ENCODE results near the gene LRRC57.

LRRC57 gene

DNA sequence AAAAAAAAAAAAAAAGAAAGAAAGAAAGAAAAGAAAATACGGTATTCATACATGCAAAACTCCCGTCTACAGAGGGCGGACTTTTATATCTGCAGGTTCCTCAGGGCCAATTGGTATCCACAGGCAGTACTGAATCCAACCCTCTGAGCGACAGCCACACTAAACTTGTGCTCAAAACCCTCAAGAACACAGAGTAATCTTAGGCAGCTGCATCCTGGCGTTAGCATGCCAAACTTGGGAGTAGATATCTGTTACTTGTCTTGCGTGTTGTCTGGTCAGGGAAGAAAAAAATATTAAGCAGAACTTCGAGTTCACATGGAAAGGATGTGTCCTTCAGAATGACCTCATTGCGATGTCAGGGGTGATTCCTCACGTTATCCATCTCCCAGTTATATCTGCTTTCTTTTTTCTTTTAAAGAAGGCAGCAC is 40.3 kb downstream of the LRRC57 start:
- no peak for TF ChIP-seq CTCF (IDR thresholded peaks at IDR 0.05; ENCODE audit: control extremely low read depth, extremely low read depth, low read depth, missing control alignments)
- ChIA-PET POLR2A (no interaction called here), CTCF (interaction anchor here (2.3 kb wide), 1 partner anchor 13 kb away, joined by 6 read pairs; the partner anchor contains the start of gene SNAP23)
- no peak for DNase-seq (ENCODE audit: extremely low spot score)

- no peak for DNase-seq (ENCODE audit: extremely low spot score)
- ChIA-PET CTCF (interaction anchor here (2.3 kb wide), 1 partner anchor 12 kb away, joined by 6 read pairs; the partner anchor contains the start of gene SNAP23), POLR2A (no interaction called here)
- no peak for TF ChIP-seq CTCF (IDR thresholded peaks at IDR 0.05; ENCODE audit: control extremely low read depth, extremely low read depth, low read depth, missing control alignments)
Measured at GRCh38 chr15:42507514-42507913, 41.1 kb downstream of the LRRC57 start.

DNA sequence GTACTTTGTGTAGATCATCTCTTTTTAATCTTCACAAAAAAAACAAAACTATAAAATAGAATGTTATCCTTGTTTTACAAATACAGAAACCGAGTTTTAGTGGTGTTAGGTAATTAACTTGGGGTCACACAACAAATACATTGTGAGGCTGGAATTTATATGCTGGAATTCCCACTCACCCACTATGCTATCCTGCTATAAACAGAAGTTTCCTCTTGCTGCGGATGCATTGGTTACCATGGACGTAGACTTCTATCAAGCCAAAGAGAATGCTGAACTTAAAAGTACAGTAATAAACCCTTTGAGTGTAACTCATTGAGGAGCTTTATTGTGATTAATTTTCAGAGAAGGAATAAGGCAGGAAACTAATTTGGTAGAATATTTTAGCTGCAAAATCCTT is 44.0 kb downstream of the LRRC57 start:
- ChIA-PET POLR2A (interaction anchor here (0.6 to 1.5 kb wide), 6 partner anchors 9 to 322 kb away, joined by 3 to 9 read pairs (median 4); partner anchors contain the start of genes SNAP23 and STARD9), CTCF (interaction anchor here (0.6 to 2.3 kb wide), 3 partner anchors 20 to 125 kb away, joined by 3 to 10 read pairs (median 6); no protein-coding TSS in a partner anchor)
- TF ChIP-seq CTCF (IDR thresholded peaks at IDR 0.05; ENCODE audit: control extremely low read depth, extremely low read depth, low read depth, missing control alignments), result no peak
- no peak for DNase-seq (ENCODE audit: extremely low spot score)

DNA sequence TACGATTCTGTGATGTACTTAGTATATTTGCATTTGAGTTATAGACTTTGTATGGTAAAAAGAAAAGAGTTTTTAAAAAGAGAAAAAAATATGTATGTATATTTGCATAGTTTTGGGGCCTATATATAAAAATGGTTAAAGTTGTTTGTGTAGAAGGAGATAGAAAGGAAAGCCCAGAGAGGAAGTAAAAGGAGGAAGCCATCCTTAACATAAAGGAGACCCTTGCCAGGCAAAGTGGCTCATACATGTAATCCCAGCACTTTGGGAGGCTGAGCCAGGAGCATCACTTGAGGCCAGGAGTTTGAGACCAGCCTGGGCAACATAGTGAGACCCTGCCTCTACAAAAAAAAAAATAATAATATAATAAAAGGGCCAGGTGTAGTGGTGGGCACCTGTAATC is 44.8 kb downstream of the LRRC57 start:
- ChIA-PET CTCF (no interaction called here), POLR2A (interaction anchor here (1.0 kb wide), 1 partner anchor 72 kb away, joined by 3 read pairs; the partner anchor contains the start of gene STARD9)
- no peak for TF ChIP-seq CTCF (IDR thresholded peaks at IDR 0.05; ENCODE audit: control extremely low read depth, extremely low read depth, low read depth, missing control alignments)
- no peak for DNase-seq (ENCODE audit: extremely low spot score)

GRCh38 chr15:42502477-42502876 is 46.1 kb downstream of the LRRC57 start:
- no peak for DNase-seq (ENCODE audit: extremely low spot score)
- TF ChIP-seq CTCF (IDR thresholded peaks at IDR 0.05; ENCODE audit: control extremely low read depth, extremely low read depth, low read depth, missing control alignments), result no peak
- ChIA-PET POLR2A (no interaction called here), CTCF (interaction anchor here (1.2 kb wide), 1 partner anchor 30 kb away, joined by 3 read pairs; no protein-coding TSS in a partner anchor)

- ChIA-PET CTCF (interaction anchor here (1.1 to 2.0 kb wide), 6 partner anchors 9 to 75 kb away, joined by 3 to 11 read pairs (median 3); partner anchors contain the start of genes STARD9 and ZNF106), POLR2A (interaction anchor here (0.6 kb wide), 1 partner anchor 19 kb away, joined by 5 read pairs; no protein-coding TSS in a partner anchor)
- no peak for TF ChIP-seq CTCF (IDR thresholded peaks at IDR 0.05; ENCODE audit: control extremely low read depth, extremely low read depth, low read depth, missing control alignments)
- DNase-seq (ENCODE audit: extremely low spot score), result no peak
Measured at GRCh38 chr15:42499858-42500609, 48.6 kb downstream of the LRRC57 start.

All from GM10248 (cell line).